Measurements from ENCODE around the gene ACTN1. TPM values are rescaled to one million over a fixed set of nuclear protein-coding genes. Genes with fewer than 3 reads are reported as not detected.

Gene ACTN1
- total RNA-seq, 1 experiment from 2014 or later = 212 TPM

DNA sequence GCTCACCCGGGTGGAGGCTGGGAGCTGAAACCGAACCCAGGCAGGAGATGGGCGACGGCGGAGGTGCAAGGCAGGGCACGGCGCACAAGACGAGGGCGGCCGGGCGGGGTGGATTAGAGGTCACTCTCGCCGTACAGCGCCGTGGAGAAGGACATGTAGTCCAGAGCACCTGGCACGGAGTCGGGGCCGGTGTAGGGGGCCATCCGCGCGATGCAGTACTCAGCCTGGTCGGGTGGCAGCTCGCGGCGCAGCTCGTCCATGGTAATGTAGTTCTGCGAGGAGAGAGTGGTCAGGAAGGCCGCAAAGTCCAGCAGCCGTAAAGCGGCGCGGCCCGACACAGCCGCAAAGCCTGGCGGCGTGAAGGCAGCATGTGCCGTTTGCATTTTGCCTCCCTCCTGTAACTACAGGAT is 104.4 kb downstream of the ACTN1 start:
- CTCF ChIA-PET = no interaction called here

GRCh38 chr14:68873376-68873775 is 105.7 kb downstream of the ACTN1 start:
- Histone ChIP-seq H3K36me3 (ENCODE audit: control insufficient read depth, insufficient read depth, low read length) (peaks cover 13% of the 10 kb centered on the region), H3K4me1 (ENCODE audit: control insufficient read depth, insufficient read depth, low read length) (no peaks in the 10 kb centered on the region), H3K4me3 (ENCODE audit: low read depth in 2 of 2, low read length in 2 of 2) (no peak overlapping the region), H3K9me3 (ENCODE audit: control insufficient read depth, insufficient read depth, low read depth, low read length) (no peaks in the 10 kb centered on the region), H3K27ac (ENCODE audit: low read length) (no peak overlapping the region), H3K27me3 (ENCODE audit: control insufficient read depth, insufficient read depth, low read length) (no peaks in the 10 kb centered on the region)
- DNase-seq (ENCODE audit: low read depth, low spot score) (no peak), ATAC-seq (no peak)
- POLR2A ChIA-PET = no interaction called here
- in situ Hi-C loops (cut with HindIII; ENCODE audit: low pct_unique_long_range_greater_than_20kb, low sequenced_read_pairs) = no loop called here
- CTCF ChIA-PET = no interaction called here
- intact Hi-C loops (cut with micrococcal nuclease; ENCODE audit: unreplicated experiment) = no loop called here
- no TSS peak for BruUV-seq (replicated peaks)
- no peak for TF ChIP-seq REST (IDR thresholded peaks at IDR 0.05; ENCODE audit: insufficient read depth in 1 of 2, low read depth in 2 of 2, low read length in 1 of 2)
- TF ChIP-seq, protein P1, sequence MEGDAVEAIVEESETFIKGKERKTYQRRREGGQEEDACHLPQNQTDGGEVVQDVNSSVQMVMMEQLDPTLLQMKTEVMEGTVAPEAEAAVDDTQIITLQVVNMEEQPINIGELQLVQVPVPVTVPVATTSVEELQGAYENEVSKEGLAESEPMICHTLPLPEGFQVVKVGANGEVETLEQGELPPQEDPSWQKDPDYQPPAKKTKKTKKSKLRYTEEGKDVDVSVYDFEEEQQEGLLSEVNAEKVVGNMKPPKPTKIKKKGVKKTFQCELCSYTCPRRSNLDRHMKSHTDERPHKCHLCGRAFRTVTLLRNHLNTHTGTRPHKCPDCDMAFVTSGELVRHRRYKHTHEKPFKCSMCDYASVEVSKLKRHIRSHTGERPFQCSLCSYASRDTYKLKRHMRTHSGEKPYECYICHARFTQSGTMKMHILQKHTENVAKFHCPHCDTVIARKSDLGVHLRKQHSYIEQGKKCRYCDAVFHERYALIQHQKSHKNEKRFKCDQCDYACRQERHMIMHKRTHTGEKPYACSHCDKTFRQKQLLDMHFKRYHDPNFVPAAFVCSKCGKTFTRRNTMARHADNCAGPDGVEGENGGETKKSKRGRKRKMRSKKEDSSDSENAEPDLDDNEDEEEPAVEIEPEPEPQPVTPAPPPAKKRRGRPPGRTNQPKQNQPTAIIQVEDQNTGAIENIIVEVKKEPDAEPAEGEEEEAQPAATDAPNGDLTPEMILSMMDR (IDR thresholded peaks at IDR 0.05) = no peak
- no peak for TF ChIP-seq TCF7L2 (IDR thresholded peaks at IDR 0.05; ENCODE audit: low read depth, low read length)
- no peak for TF ChIP-seq SIN3A (IDR thresholded peaks at IDR 0.05; ENCODE audit: borderline replicate concordance, insufficient read depth, low read depth, low read length)
- no peak for TF ChIP-seq POLR2AphosphoS5 (IDR thresholded peaks at IDR 0.05; ENCODE audit: low read depth, low read length)

More for the DNA sequence above, 104.4 kb downstream of the ACTN1 start:
- H3K36me3 ChIP-seq (ENCODE audit: control insufficient read depth, insufficient read depth, low read length) = peaks cover 13% of the 10 kb centered on the region
- POLR2A ChIA-PET = no interaction called here
- H3K4me3 ChIP-seq (ENCODE audit: low read depth in 2 of 2, low read length in 2 of 2) = no peak overlapping the region
- H3K4me1 ChIP-seq (ENCODE audit: control insufficient read depth, insufficient read depth, low read length) = no peaks in the 10 kb centered on the region
- BruUV-seq (replicated peaks) = no TSS peak
- H3K27ac ChIP-seq (ENCODE audit: low read length) = no peak overlapping the region
- TF ChIP-seq, protein P1 (IDR thresholded peaks at IDR 0.05) = no peak
- no peak for ATAC-seq
- intact Hi-C loops (cut with micrococcal nuclease; ENCODE audit: unreplicated experiment) = no loop called here
- H3K27me3 ChIP-seq (ENCODE audit: control insufficient read depth, insufficient read depth, low read length) = no peaks in the 10 kb centered on the region
- in situ Hi-C loops (cut with HindIII; ENCODE audit: low pct_unique_long_range_greater_than_20kb, low sequenced_read_pairs) = no loop called here
- no peak for DNase-seq (ENCODE audit: low read depth, low spot score)
- H3K9me3 ChIP-seq (ENCODE audit: control insufficient read depth, insufficient read depth, low read depth, low read length) = no peaks in the 10 kb centered on the region

DNA sequence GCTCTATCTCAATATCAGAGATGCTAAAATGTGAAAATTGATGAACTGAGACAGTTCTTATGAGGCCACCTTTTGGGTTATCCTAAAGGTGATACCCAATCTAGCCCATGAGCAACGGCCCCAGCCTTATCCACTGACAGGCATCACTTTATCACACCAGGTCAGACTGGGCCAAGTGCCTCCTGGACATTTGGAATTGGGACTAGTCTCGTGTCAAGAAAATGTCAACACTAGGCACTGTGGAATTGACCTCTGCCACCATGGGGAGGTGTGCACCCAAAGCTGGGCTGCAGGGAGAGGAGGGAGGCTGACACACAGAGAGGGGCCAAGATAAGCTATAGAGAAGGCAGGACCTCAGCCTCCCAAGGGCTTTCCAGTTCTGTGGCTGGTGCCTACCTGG is 107.7 kb downstream of the ACTN1 start:
- no peak overlapping the region for H3K27ac ChIP-seq (ENCODE audit: low read length)
- H3K27me3 ChIP-seq (ENCODE audit: control insufficient read depth, insufficient read depth, low read length) = no peaks in the 10 kb centered on the region
- no peaks in the 10 kb centered on the region for H3K4me1 ChIP-seq (ENCODE audit: control insufficient read depth, insufficient read depth, low read length)
- intact Hi-C loops (cut with micrococcal nuclease; ENCODE audit: unreplicated experiment) (no loop called here), in situ Hi-C loops (cut with HindIII; ENCODE audit: low pct_unique_long_range_greater_than_20kb, low sequenced_read_pairs) (no loop called here)
- H3K9me3 ChIP-seq (ENCODE audit: control insufficient read depth, insufficient read depth, low read depth, low read length) = no peaks in the 10 kb centered on the region
- ChIA-PET POLR2A (no interaction called here), CTCF (no interaction called here)
- ATAC-seq = no peak
- no peak overlapping the region for H3K4me3 ChIP-seq (ENCODE audit: low read depth in 2 of 2, low read length in 2 of 2)
- no TSS peak for BruUV-seq (replicated peaks)
- no peak for TF ChIP-seq REST (IDR thresholded peaks at IDR 0.05; ENCODE audit: insufficient read depth in 1 of 2, low read depth in 2 of 2, low read length in 1 of 2)
- no peak for TF ChIP-seq SIN3A (IDR thresholded peaks at IDR 0.05; ENCODE audit: borderline replicate concordance, insufficient read depth, low read depth, low read length)
- no peak for TF ChIP-seq POLR2AphosphoS5 (IDR thresholded peaks at IDR 0.05; ENCODE audit: low read depth, low read length)
- TF ChIP-seq, protein P1 (IDR thresholded peaks at IDR 0.05) = no peak
- no peak for TF ChIP-seq TCF7L2 (IDR thresholded peaks at IDR 0.05; ENCODE audit: low read depth, low read length)
- DNase-seq (ENCODE audit: low read depth, low spot score) = no peak
- H3K36me3 ChIP-seq (ENCODE audit: control insufficient read depth, insufficient read depth, low read length) = peaks cover 13% of the 10 kb centered on the region
